Inferior parietal cortex (tissue), 1 donor: ENCODE results near the gene DNAH1.
"Not testable (repeated sequence)": the region's sequence is repeated elsewhere in the genome, so short reads cannot be mapped to it uniquely, and the experiment has no call there.

ENCODE experiments used
- DNase-seq: peaks from one replicate; pipeline ENCODE4 v3.0.0-alpha.2; 2016; ENCODE audit errors: extremely low spot score

Gene DNAH1

DNA sequence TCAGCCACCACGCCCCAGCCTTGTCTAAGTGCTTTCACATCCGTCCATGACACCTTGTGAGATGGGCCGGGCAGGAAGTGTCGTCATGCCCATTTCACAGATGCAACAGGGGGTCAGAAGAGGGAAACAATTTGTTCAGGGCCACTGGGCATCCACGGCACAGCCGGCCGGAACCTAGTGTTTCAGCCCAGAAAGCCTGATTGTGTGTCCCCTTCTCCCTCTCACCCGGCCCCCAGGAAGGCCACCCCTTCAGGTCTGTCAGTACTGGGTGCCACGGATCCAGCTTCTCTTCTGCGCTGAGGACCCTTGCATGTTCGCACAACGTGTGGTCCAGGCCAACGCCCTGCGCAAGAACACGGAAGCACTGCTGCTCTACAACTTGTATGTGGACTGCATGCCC lies 15.8 kb downstream of the DNAH1 start:
- DNase-seq: no peak

DNA sequence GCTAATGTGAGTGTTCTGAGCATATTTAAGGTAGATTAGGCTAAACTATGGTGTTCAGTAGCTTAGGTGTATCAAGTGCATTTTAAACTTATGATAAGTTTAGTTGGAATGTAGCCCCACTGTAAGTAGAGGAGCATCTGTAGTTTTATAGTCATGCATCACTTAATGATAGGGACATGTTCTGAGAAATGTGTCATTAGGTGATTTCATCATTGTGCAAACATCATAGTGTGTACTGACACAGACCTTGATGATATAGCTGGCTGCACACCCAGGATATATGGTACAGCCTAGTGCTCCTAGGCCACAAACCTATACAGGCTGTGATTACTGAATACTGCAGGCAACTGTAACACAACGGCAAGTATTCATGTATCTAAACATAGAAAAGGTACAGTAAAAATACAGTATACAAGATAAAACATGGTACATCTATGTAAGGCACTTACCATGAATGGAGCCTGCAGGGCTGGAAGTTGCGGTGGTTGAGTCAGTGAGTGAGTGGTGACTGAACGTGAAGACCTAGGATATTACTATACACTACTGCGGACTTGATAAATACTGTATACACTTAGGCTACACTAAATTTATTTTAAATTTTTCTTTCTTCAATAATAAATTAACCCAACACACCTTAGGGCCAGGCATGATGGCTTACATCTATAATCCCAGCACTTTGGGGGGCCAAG lies 17.9 kb downstream of the DNAH1 start:
- DNase-seq: no peak

- not testable (repeated sequence) for DNase-seq
Measured at GRCh38 chr3:52338131-52338530, 22.0 kb downstream of the DNAH1 start.

DNA sequence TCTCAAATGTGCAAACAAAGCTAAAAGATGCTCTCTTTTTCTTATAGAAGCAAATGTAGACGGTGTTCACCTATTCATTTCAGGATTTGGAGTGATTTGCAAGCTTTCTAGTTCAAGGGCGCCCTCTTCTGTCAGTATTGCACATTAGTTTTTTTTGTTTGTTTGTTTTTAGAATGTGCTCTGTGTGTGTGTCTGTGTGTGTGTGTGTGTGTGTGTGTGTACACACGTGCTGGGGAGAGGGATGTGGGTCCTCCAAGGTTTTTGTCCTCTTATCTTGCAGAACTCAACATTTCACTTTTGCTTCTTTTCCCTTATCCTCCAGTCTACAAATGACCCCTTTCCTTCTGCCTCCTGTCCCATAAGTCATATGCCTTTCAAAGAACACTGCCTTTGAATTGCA lies 23.5 kb downstream of the DNAH1 start:
- peak; percentile 85 for DNase-seq

- DNase-seq: no peak
Measured at GRCh38 chr3:52341123-52341522, 25.0 kb downstream of the DNAH1 start.

DNA sequence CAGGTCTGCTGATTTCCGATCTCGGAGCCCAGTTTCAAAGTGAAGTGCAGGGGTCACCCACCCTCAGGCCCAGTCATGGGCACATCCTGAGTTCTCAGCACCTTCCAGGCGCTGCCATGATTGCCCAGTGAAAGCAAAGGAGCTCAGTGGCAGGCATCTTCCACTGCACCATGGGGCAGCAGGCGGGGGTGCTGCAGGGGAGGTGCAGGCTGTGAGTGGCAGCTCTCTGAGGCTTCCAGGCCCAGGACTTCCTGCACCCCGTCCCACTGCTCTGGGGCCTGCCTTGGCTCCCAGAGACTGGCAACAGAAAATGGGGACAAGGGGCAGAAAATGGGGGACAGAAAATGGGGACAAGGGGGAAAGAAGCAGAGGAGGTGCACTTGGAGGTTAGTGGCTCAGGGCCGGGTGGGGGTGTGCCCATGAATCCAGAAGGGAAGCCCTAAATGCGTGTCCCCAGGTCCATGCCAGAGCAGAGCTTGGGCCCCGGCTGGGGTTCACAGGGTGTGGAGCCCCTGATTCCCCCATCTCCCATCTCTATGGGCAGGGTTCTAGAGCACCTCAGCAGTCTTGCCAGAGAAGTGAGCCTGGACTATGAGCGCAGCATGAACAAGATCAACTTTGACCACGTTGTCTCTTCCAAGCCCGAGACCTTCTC lies 28.0 kb downstream of the DNAH1 start:
- DNase-seq: no peak

GRCh38 chr3:52345521-52346109 lies 29.5 kb downstream of the DNAH1 start:
- DNase-seq: no peak

GRCh38 chr3:52346623-52347530 lies 30.8 kb downstream of the DNAH1 start:
- no peak for DNase-seq

DNA sequence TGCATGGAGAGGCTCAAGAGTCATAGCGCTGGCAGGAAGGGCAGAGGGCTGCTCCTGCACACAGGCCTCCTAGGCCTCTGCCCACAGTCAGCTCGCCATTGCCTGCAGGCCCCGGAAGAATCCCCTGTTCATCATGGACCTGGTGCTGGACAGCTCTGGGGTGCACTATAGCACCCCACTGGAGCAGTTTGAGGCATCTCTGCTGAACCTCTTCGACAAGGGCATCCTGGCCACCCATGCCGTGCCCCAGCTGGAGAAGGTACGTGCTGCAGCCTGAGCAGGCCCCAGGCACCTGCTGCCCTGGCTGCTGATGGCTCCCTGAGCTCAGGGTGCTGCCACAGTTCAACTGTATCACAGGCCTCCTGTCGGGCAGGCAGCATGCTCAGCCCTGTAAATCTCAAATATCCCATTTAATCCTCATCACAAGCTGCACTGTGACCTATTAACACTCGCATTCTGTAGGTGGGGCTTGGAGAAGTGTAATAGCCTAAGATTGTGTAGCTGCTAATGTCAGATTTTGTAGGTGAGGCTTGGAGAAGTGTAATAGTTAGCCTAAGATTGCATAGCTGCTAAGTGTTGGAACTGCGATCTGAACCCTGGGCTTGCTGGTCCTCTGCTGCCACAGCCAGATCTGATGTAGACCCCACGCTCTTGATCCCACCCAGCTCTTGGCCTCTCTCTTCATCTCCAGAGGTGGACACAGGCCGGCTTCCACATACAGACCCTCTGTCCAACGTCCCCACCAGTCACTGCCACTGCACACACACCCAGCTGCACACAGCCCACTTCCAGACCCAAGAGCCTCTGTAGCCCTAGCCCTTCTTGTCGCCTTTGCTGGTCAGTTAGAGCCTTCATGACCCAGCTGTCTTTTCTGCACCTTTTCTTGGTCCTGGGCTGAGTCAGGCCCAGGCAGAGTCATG lies 31.9 kb downstream of the DNAH1 start:
- no peak for DNase-seq

- DNase-seq: no peak
Measured at GRCh38 chr3:52349131-52349530, 33.0 kb downstream of the DNAH1 start.

DNA sequence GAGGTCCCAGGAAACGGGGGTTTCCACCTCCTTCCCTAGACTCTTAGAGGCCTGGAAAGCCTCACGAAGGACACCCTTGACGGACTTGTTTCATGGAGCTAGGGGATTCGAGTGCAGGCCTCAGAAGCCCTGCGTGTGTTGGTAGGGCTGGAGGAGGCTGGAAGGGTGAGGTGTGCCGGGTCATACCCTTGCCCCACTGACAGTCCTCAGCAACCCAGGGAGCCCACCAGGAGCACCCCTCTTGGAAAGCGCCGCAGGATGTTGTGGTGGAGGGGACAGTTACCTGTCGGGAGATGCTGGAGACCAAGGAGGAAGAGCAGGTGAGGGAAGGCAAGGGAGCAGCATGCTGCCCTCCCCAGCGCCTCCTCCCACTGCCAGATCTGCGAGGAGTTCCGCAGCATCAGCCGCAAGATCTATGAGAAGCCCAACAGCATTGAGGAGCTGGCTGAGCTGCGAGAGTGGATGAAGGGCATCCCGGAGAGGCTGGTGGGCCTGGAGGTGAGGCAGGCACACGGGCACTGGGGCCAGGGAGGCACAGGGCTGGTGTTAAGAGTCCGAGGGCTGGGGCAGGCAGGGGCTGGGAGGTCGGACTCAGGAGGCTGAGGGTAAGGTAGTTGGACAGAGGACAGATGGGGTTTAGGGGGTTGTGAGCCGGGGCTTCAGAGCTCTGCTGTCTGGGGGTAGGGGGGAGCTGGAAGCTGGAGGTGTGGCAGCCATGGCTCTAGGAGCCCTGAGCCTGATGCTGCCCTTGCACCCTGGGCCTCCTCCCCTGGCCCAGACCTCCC lies 33.7 kb downstream of the DNAH1 start:
- DNase-seq: no peak

- no peak for DNase-seq
Measured at GRCh38 chr3:52350416-52350815, 34.3 kb downstream of the DNAH1 start.

DNA sequence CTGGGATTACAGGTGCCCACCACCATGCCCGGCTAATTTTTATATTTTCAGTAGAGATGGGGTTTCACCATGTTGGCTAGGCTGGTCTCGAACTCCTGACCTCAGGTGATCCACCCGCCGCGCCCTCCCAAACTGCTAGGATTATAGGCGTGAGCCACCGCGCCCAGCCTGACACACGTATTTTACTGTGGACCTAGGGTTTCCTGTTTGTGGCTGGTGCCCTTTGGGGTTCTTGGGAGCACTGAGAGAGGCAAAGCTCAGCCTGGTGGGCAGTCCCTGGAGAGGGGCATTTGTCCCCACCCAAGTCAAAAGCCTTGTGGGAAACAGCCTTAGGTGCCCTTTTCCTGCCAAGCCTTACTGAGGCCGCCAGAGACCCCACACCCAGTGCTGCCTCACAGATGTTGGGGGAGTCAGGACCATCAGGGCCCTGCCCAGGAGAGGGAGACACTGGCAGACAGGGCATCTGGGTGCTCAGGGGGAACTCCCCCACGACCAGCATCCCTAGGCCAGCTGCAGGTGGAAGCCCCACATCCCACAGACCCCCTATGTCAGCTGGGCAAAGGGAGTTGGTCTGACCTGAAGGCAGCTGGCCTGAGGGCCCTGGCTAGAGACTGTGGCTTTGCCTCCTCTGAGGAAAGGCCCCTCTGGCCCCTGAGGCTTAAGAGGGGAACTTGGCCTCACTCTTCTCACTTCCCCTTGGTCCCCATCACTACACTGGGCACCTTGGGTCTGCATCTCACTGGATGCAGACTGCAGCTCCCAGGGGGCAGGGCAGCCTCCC lies 35.1 kb downstream of the DNAH1 start:
- no peak for DNase-seq

DNA sequence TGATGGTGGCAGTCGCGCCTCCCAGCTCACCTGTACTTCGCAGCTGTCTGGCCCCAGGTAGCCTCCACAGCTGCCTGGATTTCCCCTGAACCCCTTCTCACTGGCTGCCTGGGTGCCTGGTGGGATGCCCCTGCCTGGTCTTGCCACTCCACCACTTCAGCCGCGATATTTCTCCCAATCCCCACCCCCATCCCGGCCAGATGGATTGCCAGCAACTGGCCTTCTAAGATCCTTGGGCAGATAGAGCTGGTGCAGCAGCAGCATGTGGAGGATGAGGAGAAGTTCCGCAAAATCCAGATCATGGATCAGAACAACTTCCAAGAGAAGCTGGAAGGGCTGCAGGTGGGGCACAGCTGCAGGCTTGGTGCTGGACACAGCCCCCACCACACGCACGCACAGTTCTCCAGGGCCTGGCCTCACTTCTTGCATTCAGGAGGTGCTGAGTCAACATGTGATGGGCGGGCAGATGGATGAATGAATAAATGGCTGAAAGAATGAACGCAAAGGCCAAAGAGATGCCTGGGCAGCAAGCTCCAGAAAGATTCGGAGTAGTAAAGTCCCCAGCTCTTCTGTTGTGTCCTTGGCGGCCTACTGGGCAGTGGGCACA lies 35.7 kb downstream of the DNAH1 start:
- no peak for DNase-seq

DNA sequence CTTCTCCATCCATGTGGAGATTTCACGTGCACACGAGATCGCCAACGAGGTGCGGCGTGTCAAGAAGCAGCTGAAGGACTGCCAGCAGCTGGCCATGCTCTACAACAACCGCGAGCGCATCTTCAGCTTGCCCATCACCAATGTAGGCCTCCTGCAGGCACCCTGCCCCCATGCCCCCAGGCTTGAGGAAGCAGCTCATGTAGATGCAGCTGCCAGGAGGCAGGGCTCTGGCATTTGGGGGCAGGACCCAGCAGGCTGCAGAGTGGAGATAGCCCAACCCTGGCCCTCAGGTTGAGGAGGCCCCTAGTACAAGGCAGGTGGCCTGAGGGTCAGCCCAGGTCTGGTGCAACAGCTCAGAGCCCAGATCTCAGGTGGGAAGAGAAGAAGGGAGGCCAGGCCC lies 36.4 kb downstream of the DNAH1 start:
- no peak for DNase-seq

GRCh38 chr3:52353291-52353855 lies 37.3 kb downstream of the DNAH1 start:
- DNase-seq: no peak

DNA sequence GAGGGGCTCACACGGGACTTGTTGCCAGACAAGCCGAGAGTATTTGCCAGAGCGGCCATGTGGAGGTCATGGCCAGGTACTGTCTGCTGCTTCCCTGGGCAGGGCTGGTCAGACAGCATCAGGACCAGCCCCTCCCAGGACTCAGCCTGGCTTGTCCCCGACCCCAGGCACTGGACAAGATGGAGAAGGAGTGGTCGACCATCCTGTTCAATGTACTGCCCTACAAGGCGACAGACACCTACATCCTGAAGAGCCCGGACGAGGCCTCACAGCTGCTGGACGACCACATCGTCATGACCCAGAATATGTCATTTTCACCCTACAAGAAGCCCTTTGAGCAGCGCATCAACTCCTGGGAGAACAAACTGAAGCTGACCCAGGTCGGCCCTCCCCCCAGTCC lies 38.6 kb downstream of the DNAH1 start:
- no peak for DNase-seq

DNA sequence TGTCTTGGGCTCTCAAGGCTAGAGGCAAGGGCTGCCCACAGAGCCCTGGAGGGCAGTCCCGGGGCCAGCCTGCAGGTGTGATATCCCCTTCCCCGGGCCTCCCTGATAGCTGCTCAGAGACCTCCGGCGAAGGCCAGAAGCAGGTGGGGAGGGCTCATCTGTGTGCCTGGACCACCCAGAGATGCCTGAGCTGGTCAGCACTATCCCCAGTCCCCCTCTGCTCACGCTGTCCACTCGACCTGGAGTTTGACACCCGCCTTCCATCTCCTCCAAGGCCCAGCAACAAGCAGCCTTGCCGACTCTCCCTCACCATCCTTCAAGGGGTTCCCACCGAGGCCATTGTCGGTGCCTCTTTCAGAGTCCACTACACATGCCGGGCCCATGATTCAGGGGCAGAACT lies 39.4 kb downstream of the DNAH1 start:
- DNase-seq: no peak

- no peak for DNase-seq
Measured at GRCh38 chr3:52356126-52356525, 40.0 kb downstream of the DNAH1 start.
